OCI-LY7 (cell line): Measurements from ENCODE around the gene CPNE5.

Experiments
- CTCF ChIP-seq: fragments of 200-600 bp; sonication (generic); conservative IDR thresholded peaks from 2 replicates; pipeline ENCODE4 v1.5.1; 2014; ENCODE audit warnings: mild to moderate bottlenecking, antibody characterized with exemption, low read length, moderate library complexity, mixed read lengths
- EZH2phosphoT487 ChIP-seq: fragments of 200-600 bp; sonication (generic); IDR thresholded peaks from 2 replicates; pipeline ENCODE4 v1.6.1; 2018; ENCODE audit warnings: low read depth, borderline replicate concordance, mild to moderate bottlenecking, mixed run types, antibody characterized with exemption, low read length, moderate library complexity, mixed read lengths

GRCh38 chr6:36735110-36736071 lies 103.9 kb downstream of the CPNE5 start:
- TF ChIP-seq CTCF (no peak), EZH2phosphoT487 (no peak)
